GM23338 (cell line): ENCODE data around the gene CLASRP. TPM values are rescaled to one million over a fixed set of nuclear protein-coding genes. Genes with fewer than 3 reads are reported as not detected.

Experiments used
- ATAC-seq: fragments of 200-7000 bp; cut with Tn5 transposase; 3 replicates; pipeline ENCODE4 v1.9.1; 2020
- DNase-seq: peaks from one replicate; pipeline ENCODE4 v3.0.0-alpha.2; 2015; ENCODE audit warnings: low spot score
- H2AFZ ChIP-seq: fragments of 200-600 bp; sonication (generic); 2 replicates; pipeline ENCODE4 v1.8.0; 2016; ENCODE audit warnings: antibody characterized with exemption, mild to moderate bottlenecking, moderate library complexity
- H3F3A ChIP-seq: fragments of 200-600 bp; sonication (generic); replicated peaks from 2 replicates; pipeline ENCODE4 v1.8.0; 2017; ENCODE audit warnings: antibody characterized with exemption, mixed run types, low read depth
- H3K27ac ChIP-seq: fragments of 200-600 bp; sonication (generic); 2 replicates; pipeline ENCODE4 v1.6.1; 2016; ENCODE audit warnings: low read depth
- H3K27me3 ChIP-seq: fragments of 200-600 bp; sonication (generic); 2 replicates; pipeline ENCODE4 v1.8.0; 2016; ENCODE audit warnings: mild to moderate bottlenecking, mixed run types, moderate library complexity; ENCODE audit not compliant: insufficient read depth
- H3K36me3 ChIP-seq: fragments of 200-600 bp; sonication (generic); 2 replicates; pipeline ENCODE4 v1.8.0; 2016; ENCODE audit warnings: mild to moderate bottlenecking; ENCODE audit not compliant: insufficient read depth
- H3K4me1 ChIP-seq: fragments of 200-600 bp; sonication (generic); 2 replicates; pipeline ENCODE4 v1.8.0; 2016; ENCODE audit warnings: mild to moderate bottlenecking, moderate library complexity; ENCODE audit not compliant: insufficient read depth
- H3K4me2 ChIP-seq: fragments of 200-600 bp; sonication (generic); 2 replicates; pipeline ENCODE4 v1.7.1; 2017; ENCODE audit warnings: mixed run types
- H3K4me3 ChIP-seq: fragments of 200-600 bp; sonication (generic); 2 replicates; pipeline ENCODE4 v1.6.1; 2016; ENCODE audit warnings: mixed run types
- H3K79me2 ChIP-seq: fragments of 200-600 bp; sonication (generic); replicated peaks from 2 replicates; pipeline ENCODE4 v1.8.0; 2017; ENCODE audit warnings: mild to moderate bottlenecking; ENCODE audit not compliant: insufficient read depth
- H3K9me2 ChIP-seq: fragments of 200-600 bp; sonication (generic); 2 replicates; pipeline ENCODE4 v1.8.0; 2017; ENCODE audit not compliant: insufficient read depth
- H4K20me1 ChIP-seq: fragments of 200-600 bp; sonication (generic); replicated peaks from 2 replicates; pipeline ENCODE4 v1.8.0; 2017; ENCODE audit warnings: mild to moderate bottlenecking; ENCODE audit not compliant: insufficient read depth
- H3K27ac Mint-ChIP-seq: 2 replicates; pipeline ENCODE4 v1.8.0; 2020; ENCODE audit warnings: inconsistent platforms, mild to moderate bottlenecking, moderate library complexity, mixed read lengths
- H3K27me3 Mint-ChIP-seq: 3 replicates; pipeline ENCODE4 v1.8.0; 2022; ENCODE audit warnings: low read depth, mild to moderate bottlenecking, moderate library complexity, mixed read lengths, inconsistent platforms; ENCODE audit not compliant: insufficient read depth, poor library complexity
- H3K36me3 Mint-ChIP-seq: 3 replicates; pipeline ENCODE4 v1.8.0; 2021; ENCODE audit warnings: low read depth, mild to moderate bottlenecking, inconsistent platforms, moderate library complexity, mixed read lengths
- H3K4me1 Mint-ChIP-seq: 3 replicates; pipeline ENCODE4 v1.8.0; 2020; ENCODE audit warnings: mild to moderate bottlenecking, inconsistent platforms, mixed read lengths
- H3K4me3 Mint-ChIP-seq: 3 replicates; pipeline ENCODE4 v1.8.0; 2021; ENCODE audit warnings: moderate library complexity, mild to moderate bottlenecking, inconsistent platforms, mixed read lengths
- H3K9me3 Mint-ChIP-seq: 3 replicates; pipeline ENCODE4 v1.8.0; 2020; ENCODE audit warnings: moderate library complexity, mild to moderate bottlenecking, inconsistent platforms, mixed read lengths
- CREB1 ChIP-seq: fragments of 250-450 bp; sonication (Bioruptor Pico); IDR thresholded peaks from 2 replicates; pipeline ENCODE4 v1.5.0; 2020; ENCODE audit warnings: low read depth, mild to moderate bottlenecking, moderate library complexity
- POLR2AphosphoS5 ChIP-seq: IDR thresholded peaks from 2 replicates; pipeline ENCODE4 v1.6.1; 2016; ENCODE audit warnings: antibody characterized with exemption, low read depth
- ZNF462 ChIP-seq: fragments of 250-450 bp; sonication (Bioruptor Pico); IDR thresholded peaks from 2 replicates; pipeline ENCODE4 v1.5.0; 2020; ENCODE audit warnings: mild to moderate bottlenecking, moderate library complexity
- polyA plus RNA-seq: library from polyadenylated mRNA; unstranded; fragments of >200 nt; fragmentation: Nextera tagmentation; extraction: Ambion mirVana; gene quantifications from 2 replicates; pipeline ENCODE4 v1.2.1, GENCODE V29; 2016
- total RNA-seq: library from RNA; depleted of rRNA; stranded (reverse); fragments of >200 nt; shearing (Covaris generic); gene quantifications from 2 replicates; pipeline ENCODE4 v1.2.3, GENCODE V29; 2014

Gene CLASRP
- total and polyA plus RNA-seq, 2 experiments from 2014 or later: 27.1 to 78.7 TPM

GRCh38 chr19:45092747-45093678 is 54.2 kb downstream of the CLASRP start, which contains the start of gene PPP1R37:
TSS of gene PPP1R37 (plus strand) at chr19:45093179. CDS start at chr19:45093326, 147 bp downstream.
- Histone ChIP-seq H3K4me2 (peak within 1 kb of the TSS; percentile 78), H3K36me3 (no peaks in the 10 kb centered on the region), H3K27me3 (no peaks in the 10 kb centered on the region), H2AFZ (peak within 1 kb of the TSS; percentile 38), H3F3A (peaks cover 18% of the 10 kb centered on the region), H3K4me1 (peaks cover 24% of the 10 kb centered on the region), H3K79me2 (peaks cover 59% of the 10 kb centered on the region), H3K27ac (peak within 1 kb of the TSS; percentile 89), H4K20me1 (peaks cover 41% of the 10 kb centered on the region), H3K9me2 (no peaks in the 10 kb centered on the region), H3K4me3 (peak within 1 kb of the TSS; percentile 63)
- peak; percentile 99 for DNase-seq
- Mint-ChIP-seq H3K36me3 (peaks cover 23% of the 10 kb centered on the region), H3K27me3 (peaks cover 36% of the 10 kb centered on the region), H3K9me3 (no peaks in the 10 kb centered on the region), H3K4me3 (peak within 1 kb of the TSS; percentile 85), H3K4me1 (peaks cover 49% of the 10 kb centered on the region), H3K27ac (peak within 1 kb of the TSS; percentile 100)
- peak; percentile 68 for ATAC-seq
- TF ChIP-seq POLR2AphosphoS5: peak; percentile 39; the same call in 1 of the 2 replicates
- TF ChIP-seq ZNF462 (CRISPR knock-in tag): no peak
- peak; percentile 77 for TF ChIP-seq CREB1

- H3K79me2 ChIP-seq: peaks cover 63% of the 10 kb centered on the region
- no peaks in the 10 kb centered on the region for H3K27me3 ChIP-seq
- Mint-ChIP-seq H3K9me3 (no peaks in the 10 kb centered on the region), H3K4me1 (peaks cover 60% of the 10 kb centered on the region), H3K4me3 (peak overlapping the region; percentile 85), H3K27ac (no peak overlapping the region), H3K36me3 (peaks cover 19% of the 10 kb centered on the region), H3K27me3 (peaks cover 35% of the 10 kb centered on the region)
- peak overlapping the region; percentile 78 for H3K4me2 ChIP-seq
- H3K4me3 ChIP-seq: peak overlapping the region; percentile 63
- H3K27ac ChIP-seq: no peak overlapping the region
- no peaks in the 10 kb centered on the region for H3K36me3 ChIP-seq
- DNase-seq (no peak), ATAC-seq (no peak)
- H3K9me2 ChIP-seq: no peaks in the 10 kb centered on the region
- H3F3A ChIP-seq: peaks cover 14% of the 10 kb centered on the region
- H3K4me1 ChIP-seq: peaks cover 33% of the 10 kb centered on the region
- no peak overlapping the region for H2AFZ ChIP-seq
- H4K20me1 ChIP-seq: peaks cover 47% of the 10 kb centered on the region
- no peak for TF ChIP-seq ZNF462 (CRISPR knock-in tag)
These were observed 55.3 kb downstream of the CLASRP start for GRCh38 chr19:45094137-45094536.
